A673 (cell line): Measurements from ENCODE around the gene COL5A1.

ENCODE experiments used
- CTCF ChIP-seq: fragments of 300-800, 200-600 bp; sonication (generic); conservative IDR thresholded peaks from 2 replicates; pipeline ENCODE4 v1.5.1; 2017; ENCODE audit warnings: low read depth, mild to moderate bottlenecking, antibody characterized with exemption, low read length, moderate library complexity, mixed read lengths
- EZH2 ChIP-seq: fragments of 200-600 bp; sonication (generic); IDR thresholded peaks from 2 replicates; pipeline ENCODE4 v1.6.1; 2017; ENCODE audit warnings: borderline replicate concordance, low read depth, mild to moderate bottlenecking, mixed read lengths, antibody characterized with exemption, low read length; ENCODE audit not compliant: poor library complexity, severe bottlenecking

- TF ChIP-seq CTCF (no peak), EZH2 (no peak)
These were observed 129.7 kb downstream of the COL5A1 start for GRCh38 chr9:134770972-134771971.
